Epithelial cell of proximal tubule (primary cell): ENCODE measurements around the gene FAT1. TPM values are rescaled to one million over a fixed set of nuclear protein-coding genes. Genes with fewer than 3 reads are reported as not detected.

Experiments used
- DNase-seq: peaks from one replicate; pipeline ENCODE4 v3.0.0-alpha.2; 2011; ENCODE audit warnings: low read depth
- H3K4me3 ChIP-seq: 2 replicates; pipeline ENCODE4 v1.5.1; 2011; ENCODE audit warnings: low read depth, mild to moderate bottlenecking, low read length
- CTCF ChIP-seq: conservative IDR thresholded peaks from 2 replicates; pipeline ENCODE4 v1.5.1; 2012; ENCODE audit warnings: low read depth, mild to moderate bottlenecking, low read length
- total RNA-seq: library from RNA; depleted of rRNA; stranded (reverse); fragments of >200 nt; gene quantifications from 2 replicates; pipeline ENCODE4 v1.2.3, GENCODE V29; 2015

FAT1 gene
- total RNA-seq, 1 donor from 2014 or later = 178 TPM

GRCh38 chr4:186693159-186693815 lies 30.4 kb downstream of the FAT1 start:
- H3K4me3 ChIP-seq = no peak overlapping the region
- no peak for TF ChIP-seq CTCF
- DNase-seq = no peak

GRCh38 chr4:186691396-186691795 lies 32.3 kb downstream of the FAT1 start:
- no peak for TF ChIP-seq CTCF

GRCh38 chr4:186689476-186689875 lies 34.2 kb downstream of the FAT1 start:
- no peak for TF ChIP-seq CTCF
- peak; percentile 92 for DNase-seq
- H3K4me3 ChIP-seq = peak overlapping the region; percentile 12

More at GRCh38 chr4:186691396-186691795, 32.3 kb downstream of the FAT1 start:
- DNase-seq = no peak
- no peak overlapping the region for H3K4me3 ChIP-seq

- no peak for DNase-seq
- H3K4me3 ChIP-seq = peak overlapping the region; percentile 28
- no peak for TF ChIP-seq CTCF
Observed at GRCh38 chr4:186688150-186688943, 35.3 kb downstream of the FAT1 start.

GRCh38 chr4:186687265-186687664 lies 36.4 kb downstream of the FAT1 start:
- TF ChIP-seq CTCF = no peak
- H3K4me3 ChIP-seq = no peak overlapping the region
- no peak for DNase-seq

GRCh38 chr4:186685767-186686183 lies 37.9 kb downstream of the FAT1 start:
- peak overlapping the region; percentile 32 for H3K4me3 ChIP-seq
- DNase-seq = peak; percentile 95
- no peak for TF ChIP-seq CTCF
